ENCODE data around the gene LPAR3.

GRCh38 chr1:84918726-84919336 lies 25.8 kb upstream of the LPAR3 start:
- TF ChIP-seq EZH2 (IDR thresholded peaks at IDR 0.05; ENCODE audit: low read depth) (no peak), CTCF (conservative IDR thresholded peaks at IDR 0.05) (no peak)

Data from PC-9 (cell line).